Daoy (cell line): ENCODE results near the gene GRIK4. TPM values are rescaled to one million over a fixed set of nuclear protein-coding genes. Genes with fewer than 3 reads are reported as not detected.
A peak's percentile ranks its signal among the peaks of the same experiment; 100 is the strongest.

Experiments
- DNase-seq: peaks from one replicate; pipeline ENCODE4 v3.0.0-alpha.2; 2015; ENCODE audit warnings: low read depth
- total RNA-seq: library from RNA; depleted of rRNA; stranded (reverse); fragments of >200 nt; shearing (Covaris generic); gene quantifications from 2 replicates; pipeline ENCODE4 v1.2.3, GENCODE V29; 2014

The GRIK4 gene
- total RNA-seq, 1 experiment from 2014 or later = 0.11 TPM

GRCh38 chr11:120704256-120704750 lies 192.8 kb downstream of the GRIK4 start:
- no peak for DNase-seq

GRCh38 chr11:120706257-120706656 lies 194.7 kb downstream of the GRIK4 start:
- no peak for DNase-seq

- DNase-seq = no peak
Measured at GRCh38 chr11:120707098-120707497, 195.6 kb downstream of the GRIK4 start.

- no peak for DNase-seq
Measured at GRCh38 chr11:120707663-120708062, 196.1 kb downstream of the GRIK4 start.

- no peak for DNase-seq
Measured at GRCh38 chr11:120708511-120709183, 197.1 kb downstream of the GRIK4 start.

- DNase-seq = no peak
Measured at GRCh38 chr11:120709808-120710207, 198.3 kb downstream of the GRIK4 start.

GRCh38 chr11:120710354-120711131 lies 199.0 kb downstream of the GRIK4 start:
- DNase-seq = peak; percentile 77

- no peak for DNase-seq
Measured at GRCh38 chr11:120712014-120712413, 200.5 kb downstream of the GRIK4 start.

- DNase-seq = no peak
Measured at GRCh38 chr11:120712881-120713280, 201.3 kb downstream of the GRIK4 start.

GRCh38 chr11:120713296-120713695 lies 201.7 kb downstream of the GRIK4 start:
- no peak for DNase-seq

GRCh38 chr11:120714438-120714837 lies 202.9 kb downstream of the GRIK4 start:
- no peak for DNase-seq

- peak; percentile 15 for DNase-seq
Measured at GRCh38 chr11:120715239-120715638, 203.7 kb downstream of the GRIK4 start.

GRCh38 chr11:120717042-120717441 lies 205.5 kb downstream of the GRIK4 start:
- no peak for DNase-seq

- no peak for DNase-seq
Measured at GRCh38 chr11:120717623-120718022, 206.1 kb downstream of the GRIK4 start.

GRCh38 chr11:120718171-120718570 lies 206.6 kb downstream of the GRIK4 start:
- DNase-seq = no peak

GRCh38 chr11:120719348-120719747 lies 207.8 kb downstream of the GRIK4 start:
- peak; percentile 31 for DNase-seq

- DNase-seq = no peak
Measured at GRCh38 chr11:120720760-120721159, 209.2 kb downstream of the GRIK4 start.

- no peak for DNase-seq
Measured at GRCh38 chr11:120722524-120722923, 211.0 kb downstream of the GRIK4 start.

GRCh38 chr11:120723751-120724150 lies 212.2 kb downstream of the GRIK4 start:
- no peak for DNase-seq

- DNase-seq = no peak
Measured at GRCh38 chr11:120727752-120728151, 216.2 kb downstream of the GRIK4 start.

- DNase-seq = no peak
Measured at GRCh38 chr11:120735035-120735434, 223.5 kb downstream of the GRIK4 start.

- no peak for DNase-seq
Measured at GRCh38 chr11:120738516-120739046, 227.0 kb downstream of the GRIK4 start.

GRCh38 chr11:120739780-120740179 lies 228.2 kb downstream of the GRIK4 start:
- no peak for DNase-seq
